Spleen (tissue), 7 donors: ENCODE measurements around the gene PRTN3.

Experiments used
- POLR2A ChIP-seq, 3 donors: fragments of 450-650 bp; IDR thresholded peaks; one replicate each; pipeline ENCODE4 v1.5.1; 2017; ENCODE audit warnings: antibody characterized with exemption in 3 of 3, mild to moderate bottlenecking in 1 of 3
- POLR2AphosphoS5 ChIP-seq, 3 donors: sonication (generic); formaldehyde crosslinking; IDR thresholded peaks; one replicate each; pipeline ENCODE4 v1.5.1; 2017; ENCODE audit warnings: antibody characterized with exemption in 3 of 3
- TF ChIP-seq, protein P1 (sequence below), 11 experiments: fragments of 200-600 bp in 7 of 11; fragments of 450-650 bp in 4 of 11; sonication (generic) in 4 of 11; IDR thresholded peaks in 8 of 11; conservative IDR thresholded peaks in 3 of 11; 1 replicate in 7 of 11; 2 replicates in 4 of 11; pipeline versions ENCODE4 v1.4.0 to v1.8.0; 2016 to 2021; ENCODE audit warnings: antibody characterized with exemption in 11 of 11, inconsistent platforms in 4 of 11, mild to moderate bottlenecking in 1 of 11
- donor health status: DM: no; HTN: no; CAD: no; lungs with moderate emphysema.
- donor health status: DM: no; HTN: no; CAD: no.
- donor health status: DM: no; HTN: no; CAD: no.

GRCh38 chr19:813219-814151, 27.3 kb upstream of the PRTN3 start:
- TF ChIP-seq POLR2A (IDR thresholded peaks at IDR 0.05), result no peak
- TF ChIP-seq POLR2AphosphoS5 (IDR thresholded peaks at IDR 0.05), result peak; percentile 60 to 77 (median 67)
- TF ChIP-seq, protein P1, sequence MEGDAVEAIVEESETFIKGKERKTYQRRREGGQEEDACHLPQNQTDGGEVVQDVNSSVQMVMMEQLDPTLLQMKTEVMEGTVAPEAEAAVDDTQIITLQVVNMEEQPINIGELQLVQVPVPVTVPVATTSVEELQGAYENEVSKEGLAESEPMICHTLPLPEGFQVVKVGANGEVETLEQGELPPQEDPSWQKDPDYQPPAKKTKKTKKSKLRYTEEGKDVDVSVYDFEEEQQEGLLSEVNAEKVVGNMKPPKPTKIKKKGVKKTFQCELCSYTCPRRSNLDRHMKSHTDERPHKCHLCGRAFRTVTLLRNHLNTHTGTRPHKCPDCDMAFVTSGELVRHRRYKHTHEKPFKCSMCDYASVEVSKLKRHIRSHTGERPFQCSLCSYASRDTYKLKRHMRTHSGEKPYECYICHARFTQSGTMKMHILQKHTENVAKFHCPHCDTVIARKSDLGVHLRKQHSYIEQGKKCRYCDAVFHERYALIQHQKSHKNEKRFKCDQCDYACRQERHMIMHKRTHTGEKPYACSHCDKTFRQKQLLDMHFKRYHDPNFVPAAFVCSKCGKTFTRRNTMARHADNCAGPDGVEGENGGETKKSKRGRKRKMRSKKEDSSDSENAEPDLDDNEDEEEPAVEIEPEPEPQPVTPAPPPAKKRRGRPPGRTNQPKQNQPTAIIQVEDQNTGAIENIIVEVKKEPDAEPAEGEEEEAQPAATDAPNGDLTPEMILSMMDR (IDR thresholded peaks at IDR 0.05 in 8 of 11, conservative IDR thresholded peaks at IDR 0.05 in 3 of 11), result no peak
